GM06990 (cell line): ENCODE results near the gene FHIP1A.
"Not testable (repeated sequence)": the region's sequence is repeated elsewhere in the genome, so short reads cannot be mapped to it uniquely, and the experiment has no call there.

Experiments
- DNase-seq: peaks from one replicate; pipeline ENCODE4 v3.0.0-alpha.2; 2011; ENCODE audit not compliant: insufficient read length; ENCODE audit errors: extremely low read depth
- H3K27me3 ChIP-seq: replicated peaks from 2 replicates; pipeline ENCODE4 v1.6.0; 2011; ENCODE audit warnings: low read length; ENCODE audit not compliant: control insufficient read depth, insufficient read depth
- H3K36me3 ChIP-seq: 2 replicates; pipeline ENCODE4 v1.5.1; 2011; ENCODE audit warnings: low read length; ENCODE audit not compliant: control insufficient read depth, insufficient read depth
- H3K4me3 ChIP-seq: replicated peaks from 2 replicates; pipeline ENCODE4 v1.5.1; 2011; ENCODE audit warnings: low read depth, mild to moderate bottlenecking, control low read depth, low read length
- CTCF ChIP-seq: IDR thresholded peaks from 2 replicates; pipeline ENCODE4 v1.5.1; 2011; ENCODE audit warnings: low read length, control low read depth, mild to moderate bottlenecking, inconsistent platforms; ENCODE audit not compliant: insufficient read depth, poor library complexity, severe bottlenecking

The FHIP1A gene

GRCh38 chr4:151376540-151376939, 32.4 kb upstream of the FHIP1A start:
- Histone ChIP-seq H3K4me3 (no peak overlapping the region), H3K27me3 (no peaks in the 10 kb centered on the region), H3K36me3 (no peaks in the 10 kb centered on the region)
- TF ChIP-seq CTCF = no peak
- DNase-seq = no peak

- TF ChIP-seq CTCF = no peak
- Histone ChIP-seq H3K27me3 (no peaks in the 10 kb centered on the region), H3K36me3 (no peaks in the 10 kb centered on the region), H3K4me3 (no peak overlapping the region)
- no peak for DNase-seq
Observed at GRCh38 chr4:151389311-151389710, 19.7 kb upstream of the FHIP1A start.

GRCh38 chr4:151389799-151390198, 19.2 kb upstream of the FHIP1A start:
- not testable (repeated sequence) for H3K27me3 ChIP-seq, H3K36me3 ChIP-seq, DNase-seq, H3K4me3 ChIP-seq

- H3K36me3 ChIP-seq = no peaks in the 10 kb centered on the region
- no peak overlapping the region for H3K4me3 ChIP-seq
- H3K27me3 ChIP-seq = no peaks in the 10 kb centered on the region
- no peak for DNase-seq
- no peak for TF ChIP-seq CTCF
Observed at GRCh38 chr4:151395873-151396272, 13.1 kb upstream of the FHIP1A start.

GRCh38 chr4:151400343-151400742, 8.6 kb upstream of the FHIP1A start:
- Histone ChIP-seq H3K27me3 (no peaks in the 10 kb centered on the region), H3K36me3 (no peaks in the 10 kb centered on the region), H3K4me3 (no peak overlapping the region)
- TF ChIP-seq CTCF = no peak
- DNase-seq = no peak

GRCh38 chr4:151401739-151402138, 7.2 kb upstream of the FHIP1A start:
- Histone ChIP-seq H3K4me3 (no peak overlapping the region), H3K27me3 (no peaks in the 10 kb centered on the region), H3K36me3 (no peaks in the 10 kb centered on the region)
- no peak for DNase-seq
- no peak for TF ChIP-seq CTCF
